CD4-positive, alpha-beta T cell treated with Interleukin-1 beta for 1 hour (primary cell): ENCODE data around the gene KRT23.
A peak's percentile ranks its signal among the peaks of the same experiment; 100 is the strongest.

ENCODE experiments used
- DNase-seq, 2 donors: peaks; one replicate each; pipeline ENCODE4 v3.0.0-alpha.2; 2020 to 2022

The KRT23 gene

GRCh38 chr17:40937384-40937819 lies at the start of gene KRT23:
TSS of gene KRT23 (minus strand) at chr17:40937646. CDS start at chr17:40936603, 1,043 bp downstream.
- DNase-seq: no peak

GRCh38 chr17:40986920-40987319 lies 49.5 kb upstream of the KRT23 start:
- no peak for DNase-seq

GRCh38 chr17:40984226-40984625 lies 46.8 kb upstream of the KRT23 start, which contains the start of gene KRT40:
TSS of gene KRT40 (minus strand) at chr17:40984326. CDS start at chr17:40984273, 53 bp downstream.
- DNase-seq: no peak

GRCh38 chr17:40981115-40981514 lies 43.7 kb upstream of the KRT23 start:
- no peak for DNase-seq

GRCh38 chr17:40980596-40980995 lies 43.1 kb upstream of the KRT23 start:
- DNase-seq: no peak

GRCh38 chr17:40980117-40980516 lies 42.7 kb upstream of the KRT23 start:
- DNase-seq: no peak

- no peak for DNase-seq
Measured at GRCh38 chr17:40978575-40979151, 41.2 kb upstream of the KRT23 start.

GRCh38 chr17:40975516-40975915 lies 38.1 kb upstream of the KRT23 start:
- DNase-seq: no peak

- DNase-seq: no peak
Measured at GRCh38 chr17:40974366-40974765, 36.9 kb upstream of the KRT23 start.

GRCh38 chr17:40967582-40967981 lies 30.1 kb upstream of the KRT23 start:
- DNase-seq: no peak

- DNase-seq: no peak
Measured at GRCh38 chr17:40966848-40967247, 29.4 kb upstream of the KRT23 start, which contains the start of gene KRT39. TSS of gene KRT39 (minus strand) at chr17:40966948. CDS start at chr17:40966856, 92 bp downstream.

GRCh38 chr17:40963838-40964237 lies 26.4 kb upstream of the KRT23 start:
- DNase-seq: peak in 1 of 2 donors; percentile 24

- DNase-seq: no peak
Measured at GRCh38 chr17:40962059-40962561, 24.7 kb upstream of the KRT23 start.

GRCh38 chr17:40961591-40961990 lies 24.1 kb upstream of the KRT23 start:
- DNase-seq: no peak

GRCh38 chr17:40960144-40960543 lies 22.7 kb upstream of the KRT23 start:
- DNase-seq: no peak

- no peak for DNase-seq
Measured at GRCh38 chr17:40958086-40958953, 20.9 kb upstream of the KRT23 start.

GRCh38 chr17:40956401-40957254 lies 19.2 kb upstream of the KRT23 start:
- DNase-seq: no peak

GRCh38 chr17:40953881-40954280 lies 16.4 kb upstream of the KRT23 start:
- DNase-seq: no peak

GRCh38 chr17:40952661-40953060 lies 15.2 kb upstream of the KRT23 start:
- DNase-seq: no peak

GRCh38 chr17:40952154-40952553 lies 14.7 kb upstream of the KRT23 start:
- DNase-seq: no peak

GRCh38 chr17:40951011-40951622 lies 13.7 kb upstream of the KRT23 start:
- DNase-seq: no peak

GRCh38 chr17:40950176-40950575 lies 12.7 kb upstream of the KRT23 start:
- DNase-seq: no peak
